Transverse colon (tissue), 3 donors: ENCODE data around the gene AVEN.

Experiments used
- POLR2A ChIP-seq: fragments of 450-650 bp; IDR thresholded peaks from one replicate; pipeline ENCODE4 v1.6.1; 2016; ENCODE audit warnings: antibody characterized with exemption, mild to moderate bottlenecking, moderate library complexity
- TF ChIP-seq, protein P1 (sequence below), 5 experiments: fragments of 200-600 bp in 3 of 5; fragments of 450-650 bp in 2 of 5; sonication (generic) in 3 of 5; IDR thresholded peaks; 1 replicate in 2 of 5; 2 replicates in 3 of 5; pipeline ENCODE4 v1.5.1; 2016 to 2017; ENCODE audit warnings: antibody characterized with exemption in 5 of 5, inconsistent platforms in 3 of 5, mild to moderate bottlenecking in 2 of 5, moderate library complexity in 1 of 5

DNA sequence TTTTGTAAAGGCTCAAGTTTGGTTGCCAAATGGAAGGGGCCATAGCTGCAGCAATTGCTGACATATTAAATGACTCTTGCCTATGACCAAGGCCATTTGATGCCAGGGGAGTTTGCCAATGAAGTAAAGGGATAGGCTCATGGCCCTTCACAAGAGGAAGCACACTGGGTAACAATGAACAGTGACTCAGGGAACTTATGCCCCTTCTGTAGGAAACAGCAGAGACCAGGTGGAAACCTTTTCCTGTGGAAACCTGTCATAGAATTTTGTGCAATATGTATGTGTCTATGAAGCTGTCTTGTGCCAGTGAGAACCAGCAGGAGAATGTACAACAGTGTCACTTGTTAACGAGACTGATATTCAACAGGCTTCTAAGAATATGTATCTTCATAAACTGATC lies 25.4 kb upstream of the AVEN start:
- TF ChIP-seq, protein P1, sequence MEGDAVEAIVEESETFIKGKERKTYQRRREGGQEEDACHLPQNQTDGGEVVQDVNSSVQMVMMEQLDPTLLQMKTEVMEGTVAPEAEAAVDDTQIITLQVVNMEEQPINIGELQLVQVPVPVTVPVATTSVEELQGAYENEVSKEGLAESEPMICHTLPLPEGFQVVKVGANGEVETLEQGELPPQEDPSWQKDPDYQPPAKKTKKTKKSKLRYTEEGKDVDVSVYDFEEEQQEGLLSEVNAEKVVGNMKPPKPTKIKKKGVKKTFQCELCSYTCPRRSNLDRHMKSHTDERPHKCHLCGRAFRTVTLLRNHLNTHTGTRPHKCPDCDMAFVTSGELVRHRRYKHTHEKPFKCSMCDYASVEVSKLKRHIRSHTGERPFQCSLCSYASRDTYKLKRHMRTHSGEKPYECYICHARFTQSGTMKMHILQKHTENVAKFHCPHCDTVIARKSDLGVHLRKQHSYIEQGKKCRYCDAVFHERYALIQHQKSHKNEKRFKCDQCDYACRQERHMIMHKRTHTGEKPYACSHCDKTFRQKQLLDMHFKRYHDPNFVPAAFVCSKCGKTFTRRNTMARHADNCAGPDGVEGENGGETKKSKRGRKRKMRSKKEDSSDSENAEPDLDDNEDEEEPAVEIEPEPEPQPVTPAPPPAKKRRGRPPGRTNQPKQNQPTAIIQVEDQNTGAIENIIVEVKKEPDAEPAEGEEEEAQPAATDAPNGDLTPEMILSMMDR (IDR thresholded peaks at IDR 0.05) = no peak
- TF ChIP-seq POLR2A = no peak
